ENCODE results near the gene MTFMT.
"Not testable (repeated sequence)": the region's sequence is repeated elsewhere in the genome, so short reads cannot be mapped to it uniquely, and the experiment has no call there.

MTFMT gene

GRCh38 chr15:65044724-65045481, 15.5 kb upstream of the MTFMT start, which contains the start of gene SLC51B:
Gene SLC51B (plus strand): TSS chr15:65045387. CDS start chr15:65050005, 4,618 bp downstream.
- ATAC-seq (ENCODE audit: low read depth) (no peak), DNase-seq (ENCODE audit: low spot score) (peak; percentile 34)
- Histone ChIP-seq H3K9me3 (ENCODE audit: severe bottlenecking) (no peaks in the 10 kb centered on the region), H3K27me3 (ENCODE audit: insufficient read depth, poor library complexity, severe bottlenecking) (no peaks in the 10 kb centered on the region), H3K27ac (ENCODE audit: poor library complexity, severe bottlenecking) (no peak within 1 kb of the TSS), H3K36me3 (ENCODE audit: low read depth) (no peaks in the 10 kb centered on the region), H3K4me1 (ENCODE audit: insufficient read depth, poor library complexity, severe bottlenecking) (peaks cover 6% of the 10 kb centered on the region), H3K4me3 (ENCODE audit: severe bottlenecking) (no peak within 1 kb of the TSS)
- no peak for TF ChIP-seq CTCF (IDR thresholded peaks at IDR 0.05; ENCODE audit: poor library complexity, severe bottlenecking)

- H3K27ac ChIP-seq (ENCODE audit: poor library complexity, severe bottlenecking); H3K9me3 ChIP-seq (ENCODE audit: severe bottlenecking); H3K27me3 ChIP-seq (ENCODE audit: insufficient read depth, poor library complexity, severe bottlenecking); H3K4me1 ChIP-seq (ENCODE audit: insufficient read depth, poor library complexity, severe bottlenecking); H3K36me3 ChIP-seq (ENCODE audit: low read depth); H3K4me3 ChIP-seq (ENCODE audit: severe bottlenecking): not testable (repeated sequence)
- DNase-seq (ENCODE audit: low spot score) (peak; percentile 60), ATAC-seq (ENCODE audit: low read depth) (peak; percentile 93)
These were observed 14.8 kb upstream of the MTFMT start for GRCh38 chr15:65044218-65044617.

- no peaks in the 10 kb centered on the region for H3K9me3 ChIP-seq (ENCODE audit: severe bottlenecking)
- DNase-seq (ENCODE audit: low spot score), result no peak
- no peaks in the 10 kb centered on the region for H3K27me3 ChIP-seq (ENCODE audit: insufficient read depth, poor library complexity, severe bottlenecking)
- TF ChIP-seq CTCF (IDR thresholded peaks at IDR 0.05; ENCODE audit: poor library complexity, severe bottlenecking), result no peak
- H3K4me1 ChIP-seq (ENCODE audit: insufficient read depth, poor library complexity, severe bottlenecking), result peaks cover 6% of the 10 kb centered on the region
- H3K27ac ChIP-seq (ENCODE audit: poor library complexity, severe bottlenecking), result no peak overlapping the region
- no peak overlapping the region for H3K4me3 ChIP-seq (ENCODE audit: severe bottlenecking)
- no peaks in the 10 kb centered on the region for H3K36me3 ChIP-seq (ENCODE audit: low read depth)
- no peak for ATAC-seq (ENCODE audit: low read depth)
These were observed 13.4 kb upstream of the MTFMT start for GRCh38 chr15:65042776-65043327.

GRCh38 chr15:65041787-65042186, 12.3 kb upstream of the MTFMT start:
- no peak for TF ChIP-seq CTCF (IDR thresholded peaks at IDR 0.05; ENCODE audit: poor library complexity, severe bottlenecking)
- Histone ChIP-seq H3K27me3 (ENCODE audit: insufficient read depth, poor library complexity, severe bottlenecking) (no peaks in the 10 kb centered on the region), H3K4me1 (ENCODE audit: insufficient read depth, poor library complexity, severe bottlenecking) (peaks cover 6% of the 10 kb centered on the region), H3K27ac (ENCODE audit: poor library complexity, severe bottlenecking) (no peak overlapping the region), H3K36me3 (ENCODE audit: low read depth) (no peaks in the 10 kb centered on the region), H3K4me3 (ENCODE audit: severe bottlenecking) (no peak overlapping the region), H3K9me3 (ENCODE audit: severe bottlenecking) (no peaks in the 10 kb centered on the region)
- ATAC-seq (ENCODE audit: low read depth) (no peak), DNase-seq (ENCODE audit: low spot score) (no peak)

GRCh38 chr15:65040461-65040860, 11.0 kb upstream of the MTFMT start:
- no peak for TF ChIP-seq CTCF (IDR thresholded peaks at IDR 0.05; ENCODE audit: poor library complexity, severe bottlenecking)
- Histone ChIP-seq H3K36me3 (ENCODE audit: low read depth) (no peaks in the 10 kb centered on the region), H3K4me1 (ENCODE audit: insufficient read depth, poor library complexity, severe bottlenecking) (peaks cover 6% of the 10 kb centered on the region), H3K9me3 (ENCODE audit: severe bottlenecking) (no peaks in the 10 kb centered on the region), H3K27me3 (ENCODE audit: insufficient read depth, poor library complexity, severe bottlenecking) (no peaks in the 10 kb centered on the region), H3K4me3 (ENCODE audit: severe bottlenecking) (no peak overlapping the region), H3K27ac (ENCODE audit: poor library complexity, severe bottlenecking) (no peak overlapping the region)
- ATAC-seq (ENCODE audit: low read depth) (no peak), DNase-seq (ENCODE audit: low spot score) (no peak)
